Stimulated activated CD4-positive, alpha-beta T cell treated with anti-CD3 and anti-CD28 coated beads, TNF-alpha, amount 100 ng/mL, for 48 hours (primary cell): ENCODE measurements around the gene CPEB1.

Experiments
- DNase-seq, 3 donors: peaks; one replicate each; pipeline ENCODE4 v3.0.0-alpha.2; 2020; ENCODE audit warnings: low read depth in 3 of 3

CPEB1 gene

GRCh38 chr15:82647045-82647834, at the start of gene CPEB1:
TSS of gene CPEB1 (minus strand) at chr15:82647363. CDS start at chr15:82628459, 18,904 bp downstream.
- DNase-seq = peak in 1 of 3 donors; percentile 8

DNA sequence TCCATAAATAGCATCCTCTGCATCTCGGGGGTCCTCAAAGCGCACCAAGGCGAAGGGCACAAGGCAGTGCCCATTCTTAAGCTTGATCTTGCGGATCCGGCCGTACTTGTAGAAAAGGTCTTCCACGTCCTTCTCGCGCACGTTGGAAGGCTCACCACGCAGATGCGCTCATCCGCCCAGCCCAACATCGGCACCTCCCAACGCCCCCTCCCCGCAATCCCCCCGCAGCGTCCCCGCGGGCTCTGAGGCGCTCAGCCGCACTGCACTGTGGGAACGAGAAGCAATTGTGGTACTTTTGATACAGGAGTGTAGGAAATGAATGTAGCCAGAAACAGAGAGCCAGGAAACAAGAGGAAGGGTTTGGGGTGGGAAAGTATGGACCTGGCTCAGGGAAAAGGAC, 45.0 kb upstream of the CPEB1 start:
- DNase-seq = no peak

DNA sequence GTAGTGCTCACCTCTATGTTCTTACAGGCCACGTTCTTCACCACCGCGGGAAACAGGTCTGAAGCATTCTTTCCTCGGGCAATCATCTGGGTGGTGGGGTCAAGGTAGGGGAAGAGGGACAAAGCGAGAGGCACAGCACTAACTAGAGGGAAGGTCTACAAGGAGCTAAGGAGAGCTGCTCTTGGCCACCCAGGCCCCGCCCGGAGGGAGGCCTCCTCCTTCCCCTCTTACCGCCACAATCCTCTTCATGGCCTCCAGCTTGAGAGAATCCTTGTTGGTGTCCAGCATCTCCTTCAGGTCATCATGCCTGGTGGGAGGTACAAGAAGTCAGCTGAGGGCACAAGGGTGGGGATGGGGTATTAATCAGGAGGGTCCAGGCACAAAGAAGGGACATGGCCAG, 42.0 kb upstream of the CPEB1 start:
- DNase-seq = no peak

DNA sequence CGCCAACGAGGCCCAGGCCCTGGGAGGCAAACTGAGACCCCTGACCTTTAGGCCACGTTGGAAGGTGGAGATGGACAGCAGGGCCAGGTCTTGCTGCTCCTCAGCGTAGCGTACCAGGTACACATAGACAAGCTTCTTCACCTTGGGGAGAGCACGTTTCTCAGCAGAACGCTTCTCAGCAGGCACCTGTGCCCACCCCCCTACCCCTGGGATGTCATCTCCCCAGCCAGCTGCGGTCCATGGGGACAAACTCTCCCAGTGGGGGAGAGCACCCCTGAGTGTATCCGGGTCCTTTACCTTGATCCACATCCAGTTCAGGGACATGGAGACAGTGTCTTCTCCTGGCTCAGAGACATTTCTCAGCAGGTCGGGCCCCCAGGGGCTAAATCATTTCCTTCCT, 41.5 kb upstream of the CPEB1 start:
- DNase-seq = no peak

GRCh38 chr15:82681371-82681770, 34.2 kb upstream of the CPEB1 start:
- DNase-seq = no peak

DNA sequence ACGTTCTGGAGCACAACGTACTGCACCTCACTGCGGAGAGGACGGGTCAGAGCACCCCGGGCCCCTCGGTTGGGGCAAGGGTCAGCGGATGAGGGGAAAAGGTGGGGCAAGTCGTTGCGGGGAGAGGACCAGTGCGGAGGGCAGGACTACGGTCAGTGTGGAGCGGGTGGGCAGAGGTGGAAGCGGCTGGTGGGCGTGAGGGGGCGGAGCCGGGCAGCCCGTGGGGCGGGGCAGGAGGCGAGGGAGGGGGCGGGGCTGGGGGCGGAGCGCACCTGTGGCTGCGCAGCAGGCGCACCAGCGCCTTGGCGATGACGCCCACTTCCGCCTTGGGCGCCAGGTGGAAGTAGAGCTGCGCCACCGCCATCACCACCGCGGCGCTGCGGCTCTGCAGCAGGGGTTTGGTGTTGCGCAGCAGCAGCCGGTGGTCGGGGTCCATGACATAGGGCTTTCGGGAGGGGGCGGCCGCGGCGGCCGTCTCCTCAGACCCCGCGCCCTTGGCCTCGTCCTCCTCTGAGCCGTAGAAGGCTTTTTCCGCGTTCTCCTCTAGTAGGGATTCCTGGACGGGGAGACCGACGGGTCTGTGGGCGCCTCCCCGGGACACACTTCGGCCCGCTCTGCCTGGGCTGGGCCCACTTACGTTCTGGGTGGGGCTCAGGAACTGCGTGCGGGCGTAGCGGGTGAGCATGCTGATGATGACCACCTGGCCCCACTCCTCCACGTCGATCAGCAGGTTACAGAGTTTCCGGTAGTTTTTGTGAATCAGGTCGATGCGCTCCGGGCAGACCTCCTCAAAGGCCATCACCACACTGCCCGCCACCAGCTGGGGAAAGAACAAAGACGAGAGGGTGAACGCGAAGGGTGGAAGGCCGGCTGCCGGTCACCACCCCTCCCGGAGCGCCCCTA, 33.3 kb upstream of the CPEB1 start:
- peak; percentile 53 to 75 (median 65) for DNase-seq

- DNase-seq = no peak
These were observed 32.5 kb upstream of the CPEB1 start for GRCh38 chr15:82679626-82680199.

DNA sequence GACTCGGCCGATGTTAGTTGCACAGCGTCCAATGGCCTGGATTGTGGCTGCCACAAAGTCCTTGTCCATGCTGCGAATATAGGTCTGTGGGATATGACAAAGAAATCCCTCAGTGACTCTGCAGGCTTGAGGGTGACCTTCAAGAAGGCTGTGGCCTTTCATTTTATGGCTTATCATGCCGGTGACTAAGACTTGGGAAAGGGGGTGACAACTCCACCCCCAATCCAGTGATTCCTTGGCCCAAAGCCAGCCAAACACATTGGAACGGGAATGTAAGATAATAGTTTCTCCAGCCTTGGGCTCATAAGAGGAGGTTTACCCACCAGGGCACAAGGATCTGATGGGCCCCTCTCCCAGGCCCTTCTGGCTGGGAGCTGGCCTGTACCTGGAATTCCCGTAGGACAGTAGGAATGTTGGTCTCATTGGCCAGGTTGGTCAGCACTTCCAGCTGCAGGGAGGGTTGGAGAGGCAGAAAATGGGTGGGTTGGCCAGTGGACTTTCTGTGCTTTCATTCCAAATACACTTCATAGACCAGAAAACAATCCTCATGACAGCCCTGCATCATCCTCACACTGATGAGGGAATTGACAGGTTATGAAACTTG, 30.7 kb upstream of the CPEB1 start:
- no peak for DNase-seq

GRCh38 chr15:82674873-82675272, 27.7 kb upstream of the CPEB1 start:
- DNase-seq = no peak

DNA sequence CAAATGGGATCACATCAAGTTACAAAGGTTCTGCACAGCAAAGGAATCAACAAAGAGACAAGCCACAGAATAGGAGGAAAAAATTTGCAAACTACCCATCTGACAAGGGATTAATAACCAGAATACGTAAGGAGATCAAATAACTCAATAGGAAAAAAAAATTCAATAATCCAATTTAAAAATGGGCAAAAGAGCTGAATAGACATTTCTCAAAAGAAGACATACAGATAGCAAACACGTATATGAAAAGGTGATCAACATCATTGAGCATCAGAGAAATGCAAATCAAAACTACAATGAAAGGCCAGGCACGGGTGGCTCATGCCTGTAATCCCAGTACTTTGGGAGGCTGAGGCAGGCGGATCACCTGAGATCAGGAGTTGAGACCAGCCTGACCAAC, 23.5 kb upstream of the CPEB1 start:
- DNase-seq = no peak

DNA sequence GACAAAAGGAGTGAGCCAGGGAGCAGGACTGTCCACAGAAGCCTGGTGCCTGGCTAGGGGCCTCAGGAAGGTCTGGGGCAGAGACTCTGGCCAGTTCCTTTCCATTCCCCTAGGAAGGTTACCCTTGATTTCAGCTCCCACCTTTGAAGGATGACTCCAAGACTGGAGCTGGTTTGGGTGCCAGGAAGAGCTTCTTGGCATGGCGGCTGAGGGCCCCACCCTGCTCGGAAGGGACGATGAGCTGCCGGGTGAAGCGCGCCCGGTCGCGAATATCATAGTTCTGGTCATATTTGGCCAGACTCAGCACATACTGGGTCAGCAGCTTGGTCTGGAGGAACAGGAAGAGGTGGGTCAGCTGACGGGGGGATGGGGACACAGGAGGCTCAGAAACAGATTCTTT, 19.4 kb upstream of the CPEB1 start:
- no peak for DNase-seq

DNA sequence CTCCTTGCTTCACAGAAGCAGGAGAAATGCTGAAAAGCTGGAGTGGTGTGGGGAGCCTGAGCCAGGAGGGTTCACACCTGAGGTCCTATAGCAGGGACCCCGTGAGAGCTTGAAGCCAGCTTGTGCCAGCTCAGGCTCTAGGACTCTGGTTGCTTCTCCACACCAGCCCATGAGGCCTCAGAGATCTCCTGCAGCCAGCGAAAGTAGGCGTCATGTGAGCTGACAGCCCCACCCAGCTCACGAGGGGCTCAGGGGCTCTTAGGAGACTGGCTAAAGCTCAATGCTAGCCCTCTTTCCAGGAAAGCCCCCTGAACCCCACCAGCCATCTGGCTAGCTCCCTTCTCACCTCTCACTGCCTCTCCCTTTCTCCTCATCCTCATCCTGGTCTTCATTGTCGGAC, 16.9 kb upstream of the CPEB1 start:
- no peak for DNase-seq

DNA sequence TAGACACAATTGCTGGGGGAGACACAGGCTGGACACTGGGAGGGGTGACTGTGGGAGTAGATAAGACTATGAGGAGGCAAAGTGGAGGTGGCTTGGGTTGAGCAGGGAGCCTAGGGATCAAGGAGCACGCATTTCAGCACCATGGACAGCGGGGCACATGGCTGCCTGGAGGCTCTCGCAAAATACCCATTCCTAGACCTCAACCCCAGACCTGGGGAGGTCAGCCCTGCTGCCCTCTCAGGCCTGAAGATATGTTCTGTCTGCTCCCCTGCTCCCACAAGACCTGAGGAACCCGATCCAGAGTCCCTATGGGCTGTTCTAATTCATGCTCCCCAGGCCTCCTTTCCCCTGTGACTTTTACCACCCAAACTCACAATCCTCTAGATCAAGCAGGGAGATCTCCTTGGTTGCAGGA, 16.0 kb upstream of the CPEB1 start:
- DNase-seq = peak in 1 of 3 donors; percentile 34

DNA sequence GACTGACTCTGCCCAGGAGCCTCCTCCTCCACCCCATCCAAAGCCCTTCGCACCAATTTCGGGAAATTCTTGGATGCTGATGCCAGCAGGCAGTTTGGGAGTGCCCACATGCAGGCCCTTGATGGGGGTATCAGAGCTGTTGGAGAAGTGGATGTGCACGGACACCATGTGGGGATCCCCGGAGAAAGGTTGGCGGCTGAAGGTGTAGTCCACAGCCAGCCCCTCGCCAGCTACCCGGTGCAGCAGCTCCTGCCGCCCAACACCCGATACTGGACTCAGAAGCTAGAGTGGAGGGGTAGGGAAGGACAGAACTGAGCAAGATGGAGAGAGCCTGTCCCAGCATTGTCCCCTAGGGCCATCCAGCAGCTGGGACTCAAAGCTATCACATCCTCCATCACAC, 15.5 kb upstream of the CPEB1 start:
- no peak for DNase-seq

DNA sequence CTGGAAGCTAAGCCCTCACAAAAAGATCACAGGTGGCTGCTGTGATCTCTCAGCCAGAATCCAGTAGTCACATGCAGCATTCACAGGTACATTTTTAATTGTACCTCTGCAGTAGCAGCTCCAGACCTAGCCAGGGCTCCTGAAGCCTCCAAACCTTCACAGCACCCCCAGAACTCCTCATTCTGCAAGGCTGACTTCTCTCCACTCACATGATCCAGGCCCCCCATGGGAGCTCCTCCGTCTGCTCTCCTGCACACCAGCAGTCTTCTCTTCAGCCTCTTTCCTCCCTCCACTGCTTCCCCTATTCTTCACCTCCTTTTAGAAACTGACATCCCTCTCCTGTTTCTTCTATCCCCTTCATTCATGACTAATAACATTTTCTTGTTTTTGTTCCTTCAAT, 13.2 kb upstream of the CPEB1 start:
- DNase-seq = no peak

GRCh38 chr15:82656641-82657266, 9.6 kb upstream of the CPEB1 start:
- DNase-seq = no peak

GRCh38 chr15:82655606-82656005, 8.4 kb upstream of the CPEB1 start:
- DNase-seq = no peak

GRCh38 chr15:82653483-82654168, 6.5 kb upstream of the CPEB1 start:
- no peak for DNase-seq

- DNase-seq = no peak
These were observed 4.5 kb upstream of the CPEB1 start for GRCh38 chr15:82651708-82652107.

DNA sequence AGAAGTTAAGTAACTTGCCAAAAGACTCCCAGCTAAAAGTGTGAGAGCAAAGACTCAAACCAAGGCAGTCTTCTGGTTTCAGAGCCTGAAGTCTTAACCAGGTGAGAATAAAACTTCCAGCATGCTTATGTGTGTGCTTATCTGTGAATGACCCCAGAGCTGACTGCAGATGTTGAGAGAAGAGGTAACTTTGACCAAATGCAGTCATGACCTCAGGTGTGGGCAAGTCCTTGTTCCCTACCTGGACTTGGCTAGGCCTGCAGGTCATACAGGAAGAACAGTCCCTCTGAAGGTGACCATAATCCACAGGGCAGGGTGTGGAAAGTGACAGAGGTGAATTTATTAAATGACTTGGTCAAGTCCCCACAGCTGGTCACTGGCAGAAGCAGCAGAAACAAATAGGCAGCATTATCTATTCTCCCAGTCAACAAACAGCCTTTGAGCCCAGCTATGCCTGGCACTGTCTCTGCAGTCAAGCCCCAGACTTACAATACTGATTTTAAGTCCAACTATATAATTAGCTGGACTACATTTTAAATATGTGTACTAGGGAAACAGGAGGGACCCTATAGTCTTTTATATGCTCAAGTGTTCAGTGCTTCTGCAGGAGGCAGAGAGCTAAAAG, 3.0 kb upstream of the CPEB1 start:
- DNase-seq = no peak
